HL-60 (cell line): ENCODE measurements around the gene ARRDC4.

ENCODE experiments used
- DNase-seq, 2 experiments: peaks; one replicate each; pipeline ENCODE4 v3.0.0-alpha.2; 2010 to 2020; ENCODE audit warnings: low read depth in 1 of 2, low spot score in 1 of 2
- H3K27ac ChIP-seq: fragments of 250-450 bp; sonication (Bioruptor Pico); replicated peaks from 2 replicates; pipeline ENCODE4 v1.5.1; 2020; ENCODE audit warnings: mild to moderate bottlenecking, moderate library complexity
- H3K27me3 ChIP-seq: fragments of 250-450 bp; sonication (Bioruptor Pico); 2 replicates; pipeline ENCODE4 v1.5.1; 2021; ENCODE audit warnings: mild to moderate bottlenecking, moderate library complexity; ENCODE audit not compliant: insufficient read depth, poor library complexity, severe bottlenecking
- H3K4me3 ChIP-seq: replicated peaks from 2 replicates; pipeline ENCODE4 v1.5.1; 2011; ENCODE audit warnings: mild to moderate bottlenecking, control low read depth, low read length; ENCODE audit not compliant: insufficient read depth
- GABPA ChIP-seq: IDR thresholded peaks from 2 replicates; pipeline ENCODE4 v1.6.1; 2012; ENCODE audit warnings: low read depth
- POLR2AphosphoS5 ChIP-seq: IDR thresholded peaks from 2 replicates; pipeline ENCODE4 v1.6.1; 2012; ENCODE audit warnings: low read depth
- SPI1 ChIP-seq: IDR thresholded peaks from 2 replicates; pipeline ENCODE4 v1.6.1; 2012; ENCODE audit warnings: low read depth, mild to moderate bottlenecking, borderline replicate concordance
- TF ChIP-seq, protein P1 (sequence below): IDR thresholded peaks from one replicate; pipeline ENCODE4 v1.5.1; 2011; ENCODE audit warnings: low read length, control low read depth, inconsistent platforms; ENCODE audit not compliant: insufficient read depth
- TF ChIP-seq, protein P2 (sequence below): IDR thresholded peaks from 2 replicates; pipeline ENCODE4 v1.6.1; 2012; ENCODE audit warnings: low read depth; ENCODE audit not compliant: insufficient replicate concordance

ARRDC4 gene

DNA sequence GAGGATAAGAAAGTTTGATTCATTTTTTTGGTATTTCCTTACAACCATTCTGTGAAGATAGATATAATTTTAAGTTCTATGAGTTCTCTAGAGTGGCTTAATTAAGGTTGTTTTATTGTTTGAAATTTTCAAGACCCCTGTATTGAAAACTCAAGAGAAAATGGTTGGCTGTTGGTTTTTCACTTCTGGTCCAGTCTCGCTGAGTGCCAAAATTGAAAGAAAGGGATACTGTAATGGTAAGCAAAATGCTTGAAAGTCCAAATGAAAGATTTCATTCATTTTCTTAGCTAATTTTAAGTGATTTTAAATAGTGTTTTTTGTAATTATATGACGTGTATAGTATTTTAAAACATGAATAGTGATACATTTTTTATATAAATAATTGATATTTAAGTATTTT, 7.4 kb downstream of the ARRDC4 start:
- H3K4me3 ChIP-seq: no peak overlapping the region
- DNase-seq: no peak
- H3K27ac ChIP-seq: no peak overlapping the region
- H3K27me3 ChIP-seq: no peaks in the 10 kb centered on the region
- no peak for TF ChIP-seq GABPA
- no peak for TF ChIP-seq SPI1
- TF ChIP-seq, protein P1, sequence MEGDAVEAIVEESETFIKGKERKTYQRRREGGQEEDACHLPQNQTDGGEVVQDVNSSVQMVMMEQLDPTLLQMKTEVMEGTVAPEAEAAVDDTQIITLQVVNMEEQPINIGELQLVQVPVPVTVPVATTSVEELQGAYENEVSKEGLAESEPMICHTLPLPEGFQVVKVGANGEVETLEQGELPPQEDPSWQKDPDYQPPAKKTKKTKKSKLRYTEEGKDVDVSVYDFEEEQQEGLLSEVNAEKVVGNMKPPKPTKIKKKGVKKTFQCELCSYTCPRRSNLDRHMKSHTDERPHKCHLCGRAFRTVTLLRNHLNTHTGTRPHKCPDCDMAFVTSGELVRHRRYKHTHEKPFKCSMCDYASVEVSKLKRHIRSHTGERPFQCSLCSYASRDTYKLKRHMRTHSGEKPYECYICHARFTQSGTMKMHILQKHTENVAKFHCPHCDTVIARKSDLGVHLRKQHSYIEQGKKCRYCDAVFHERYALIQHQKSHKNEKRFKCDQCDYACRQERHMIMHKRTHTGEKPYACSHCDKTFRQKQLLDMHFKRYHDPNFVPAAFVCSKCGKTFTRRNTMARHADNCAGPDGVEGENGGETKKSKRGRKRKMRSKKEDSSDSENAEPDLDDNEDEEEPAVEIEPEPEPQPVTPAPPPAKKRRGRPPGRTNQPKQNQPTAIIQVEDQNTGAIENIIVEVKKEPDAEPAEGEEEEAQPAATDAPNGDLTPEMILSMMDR: no peak
- TF ChIP-seq, protein P2, sequence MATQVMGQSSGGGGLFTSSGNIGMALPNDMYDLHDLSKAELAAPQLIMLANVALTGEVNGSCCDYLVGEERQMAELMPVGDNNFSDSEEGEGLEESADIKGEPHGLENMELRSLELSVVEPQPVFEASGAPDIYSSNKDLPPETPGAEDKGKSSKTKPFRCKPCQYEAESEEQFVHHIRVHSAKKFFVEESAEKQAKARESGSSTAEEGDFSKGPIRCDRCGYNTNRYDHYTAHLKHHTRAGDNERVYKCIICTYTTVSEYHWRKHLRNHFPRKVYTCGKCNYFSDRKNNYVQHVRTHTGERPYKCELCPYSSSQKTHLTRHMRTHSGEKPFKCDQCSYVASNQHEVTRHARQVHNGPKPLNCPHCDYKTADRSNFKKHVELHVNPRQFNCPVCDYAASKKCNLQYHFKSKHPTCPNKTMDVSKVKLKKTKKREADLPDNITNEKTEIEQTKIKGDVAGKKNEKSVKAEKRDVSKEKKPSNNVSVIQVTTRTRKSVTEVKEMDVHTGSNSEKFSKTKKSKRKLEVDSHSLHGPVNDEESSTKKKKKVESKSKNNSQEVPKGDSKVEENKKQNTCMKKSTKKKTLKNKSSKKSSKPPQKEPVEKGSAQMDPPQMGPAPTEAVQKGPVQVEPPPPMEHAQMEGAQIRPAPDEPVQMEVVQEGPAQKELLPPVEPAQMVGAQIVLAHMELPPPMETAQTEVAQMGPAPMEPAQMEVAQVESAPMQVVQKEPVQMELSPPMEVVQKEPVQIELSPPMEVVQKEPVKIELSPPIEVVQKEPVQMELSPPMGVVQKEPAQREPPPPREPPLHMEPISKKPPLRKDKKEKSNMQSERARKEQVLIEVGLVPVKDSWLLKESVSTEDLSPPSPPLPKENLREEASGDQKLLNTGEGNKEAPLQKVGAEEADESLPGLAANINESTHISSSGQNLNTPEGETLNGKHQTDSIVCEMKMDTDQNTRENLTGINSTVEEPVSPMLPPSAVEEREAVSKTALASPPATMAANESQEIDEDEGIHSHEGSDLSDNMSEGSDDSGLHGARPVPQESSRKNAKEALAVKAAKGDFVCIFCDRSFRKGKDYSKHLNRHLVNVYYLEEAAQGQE: no peak
- no peak for TF ChIP-seq POLR2AphosphoS5

DNA sequence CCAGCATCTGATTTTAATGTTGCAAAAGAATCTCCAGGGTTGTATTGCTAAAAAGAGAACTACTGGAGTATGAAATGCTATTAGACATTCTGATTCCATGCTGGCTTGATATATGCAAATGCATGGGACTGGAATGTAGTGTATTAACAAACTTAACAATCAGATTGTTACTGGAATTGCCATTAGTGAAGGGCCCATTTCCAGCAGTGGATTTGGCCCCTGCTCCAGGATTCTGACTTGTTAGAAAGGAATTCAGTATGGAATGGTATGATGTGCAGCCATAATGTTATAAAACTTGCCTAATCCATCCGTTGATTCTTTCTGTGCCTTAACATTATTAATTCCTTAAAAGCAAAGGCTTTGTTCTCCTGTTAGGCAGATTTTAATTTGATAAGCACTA, 7.9 kb downstream of the ARRDC4 start:
- TF ChIP-seq GABPA: no peak
- no peak for TF ChIP-seq SPI1

DNA sequence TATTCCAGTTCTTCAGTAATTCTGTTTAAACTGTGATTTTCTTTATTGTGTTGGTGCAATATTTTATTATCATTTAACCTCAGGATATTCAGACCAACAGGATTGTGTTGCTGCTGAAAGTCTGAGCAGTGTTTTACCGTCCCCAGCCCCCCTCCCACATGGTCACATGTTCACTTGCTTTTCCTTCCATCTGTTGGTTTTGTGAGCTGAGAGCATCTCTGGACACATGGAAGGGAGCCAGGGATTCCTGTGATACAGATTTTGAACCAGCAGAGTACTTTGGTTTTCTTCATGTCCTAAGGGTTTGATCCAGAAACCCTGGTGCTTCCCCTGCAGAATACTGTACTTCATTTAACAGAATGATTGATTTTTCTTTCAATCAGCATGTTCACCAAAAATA, 11.9 kb downstream of the ARRDC4 start:
- TF ChIP-seq POLR2AphosphoS5: no peak
- TF ChIP-seq, protein P2: no peak
- no peak for TF ChIP-seq SPI1
- no peak for TF ChIP-seq GABPA
- TF ChIP-seq, protein P1: no peak
- no peak for DNase-seq

More for the DNA sequence above, 7.9 kb downstream of the ARRDC4 start:
- no peak overlapping the region for H3K4me3 ChIP-seq
- DNase-seq: no peak
- H3K27me3 ChIP-seq: no peaks in the 10 kb centered on the region
- H3K27ac ChIP-seq: no peak overlapping the region

DNA sequence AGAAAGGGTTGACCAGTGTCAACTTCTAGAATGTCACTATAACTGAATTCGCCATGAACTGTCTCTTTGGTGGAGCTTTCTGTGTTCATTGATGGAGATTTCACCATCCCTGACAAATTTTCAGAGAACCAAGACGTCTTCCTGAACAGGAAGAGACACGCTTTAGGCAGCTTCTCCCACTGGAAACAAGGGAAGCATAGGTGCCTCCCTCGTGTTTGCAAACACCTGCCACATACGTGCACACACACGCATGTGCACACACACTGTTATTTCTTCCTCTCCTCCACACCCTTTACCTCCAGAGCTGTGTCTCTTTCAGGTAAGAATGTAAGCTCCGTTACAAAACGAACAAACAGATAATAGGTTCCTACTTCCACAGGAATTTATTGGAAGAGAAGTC, 15.6 kb downstream of the ARRDC4 start:
- TF ChIP-seq SPI1 (no peak), POLR2AphosphoS5 (no peak), GABPA (no peak)
- TF ChIP-seq, protein P1: no peak
- TF ChIP-seq, protein P2: no peak
- DNase-seq: no peak
- Histone ChIP-seq H3K4me3 (no peak overlapping the region), H3K27me3 (no peaks in the 10 kb centered on the region), H3K27ac (no peak overlapping the region)

More for the DNA sequence above, 11.9 kb downstream of the ARRDC4 start:
- Histone ChIP-seq H3K4me3 (no peak overlapping the region), H3K27ac (no peak overlapping the region), H3K27me3 (no peaks in the 10 kb centered on the region)
